Natural killer cell (primary cell): ENCODE measurements around the gene SSBP4. TPM values are rescaled to one million over a fixed set of nuclear protein-coding genes. Genes with fewer than 3 reads are reported as not detected.

Experiments used
- ATAC-seq, 3 donors: fragments of 150-1000 bp in 2 of 3; fragments of 200-7000 bp in 1 of 3; cut with Tn5 transposase; 1 replicate in 1 of 3; 2 replicates in 2 of 3; pipeline ENCODE4 v1.10.0; 2021; ENCODE audit warnings: mild to moderate bottlenecking in 2 of 3, moderate library complexity in 2 of 3
- DNase-seq, 2 donors: peaks; one replicate each; pipeline versions ENCODE4 v3.0.0 to v3.0.0-alpha.2; 2013 to 2021; ENCODE audit warnings: mixed read lengths in 1 of 2
- H3K27ac ChIP-seq: one replicate; pipeline ENCODE4 v1.5.1; 2013; ENCODE audit warnings: mild to moderate bottlenecking, low read length
- H3K27me3 ChIP-seq: one replicate; pipeline ENCODE4 v1.6.1; 2013; ENCODE audit warnings: low read length; ENCODE audit not compliant: control insufficient read depth, insufficient read depth
- H3K36me3 ChIP-seq: one replicate; pipeline ENCODE4 v1.6.1; 2013; ENCODE audit warnings: low read length; ENCODE audit not compliant: control insufficient read depth, insufficient read depth
- H3K4me1 ChIP-seq: one replicate; pipeline ENCODE4 v1.6.1; 2013; ENCODE audit warnings: low read length; ENCODE audit not compliant: control insufficient read depth, insufficient read depth
- H3K4me3 ChIP-seq: one replicate; pipeline ENCODE4 v1.5.1; 2013; ENCODE audit warnings: low read length
- H3K9me3 ChIP-seq: one replicate; pipeline ENCODE4 v1.6.1; 2013; ENCODE audit warnings: low read length; ENCODE audit not compliant: control insufficient read depth, insufficient read depth
- H3K27ac Mint-ChIP-seq, 2 donors: one replicate each; pipeline ENCODE4 v1.8.0; 2022; ENCODE audit warnings: mild to moderate bottlenecking in 2 of 2, mixed read lengths in 2 of 2, moderate library complexity in 1 of 2
- H3K27me3 Mint-ChIP-seq, 2 donors: one replicate each; pipeline ENCODE4 v1.8.0; 2022; ENCODE audit warnings: low read depth in 2 of 2, mixed read lengths in 2 of 2
- H3K36me3 Mint-ChIP-seq: one replicate; pipeline ENCODE4 v1.8.0; 2022; ENCODE audit warnings: mixed read lengths
- H3K4me1 Mint-ChIP-seq, 2 donors: one replicate each; pipeline ENCODE4 v1.8.0; 2022; ENCODE audit warnings: mixed read lengths in 2 of 2
- H3K4me3 Mint-ChIP-seq: one replicate; pipeline ENCODE4 v1.8.0; 2022; ENCODE audit warnings: mild to moderate bottlenecking, moderate library complexity, mixed read lengths
- H3K9me3 Mint-ChIP-seq, 2 donors: one replicate each; pipeline ENCODE4 v1.8.0; 2022; ENCODE audit warnings: mixed read lengths in 2 of 2
- WGBS: methylation state at CpG from one replicate; pipeline ENCODE4 v1.1.7; 2013; ENCODE audit warnings: missing lambda C conversion rate; ENCODE audit not compliant: insufficient coverage; 5-methylcytosine and 5-hydroxymethylcytosine counted together
- intact Hi-C: fragments of 100-400 bp; cut with micrococcal nuclease; formaldehyde crosslinking; loops from one replicate; pipeline ENCODE4 v1.14.2; 2022
- total RNA-seq, 4 donors: library from RNA; stranded (reverse); fragments of 120-200 nt in 1 of 4; gene quantifications; one replicate each; pipeline versions ENCODE4 v1.2.3 to v1.2.4, GENCODE V29; 2013 to 2022
- TF ChIP-seq, protein P1 (sequence below): fragments of 200-600 bp; IDR thresholded peaks from one replicate; pipeline ENCODE4 v1.8.0; 2022; ENCODE audit warnings: antibody characterized with exemption

Gene SSBP4
- total RNA-seq, 3 donors from 2014 or later (not counting 1 experiment from before 2014, with no cell fraction given) = 137 to 169 (median 158) TPM

DNA sequence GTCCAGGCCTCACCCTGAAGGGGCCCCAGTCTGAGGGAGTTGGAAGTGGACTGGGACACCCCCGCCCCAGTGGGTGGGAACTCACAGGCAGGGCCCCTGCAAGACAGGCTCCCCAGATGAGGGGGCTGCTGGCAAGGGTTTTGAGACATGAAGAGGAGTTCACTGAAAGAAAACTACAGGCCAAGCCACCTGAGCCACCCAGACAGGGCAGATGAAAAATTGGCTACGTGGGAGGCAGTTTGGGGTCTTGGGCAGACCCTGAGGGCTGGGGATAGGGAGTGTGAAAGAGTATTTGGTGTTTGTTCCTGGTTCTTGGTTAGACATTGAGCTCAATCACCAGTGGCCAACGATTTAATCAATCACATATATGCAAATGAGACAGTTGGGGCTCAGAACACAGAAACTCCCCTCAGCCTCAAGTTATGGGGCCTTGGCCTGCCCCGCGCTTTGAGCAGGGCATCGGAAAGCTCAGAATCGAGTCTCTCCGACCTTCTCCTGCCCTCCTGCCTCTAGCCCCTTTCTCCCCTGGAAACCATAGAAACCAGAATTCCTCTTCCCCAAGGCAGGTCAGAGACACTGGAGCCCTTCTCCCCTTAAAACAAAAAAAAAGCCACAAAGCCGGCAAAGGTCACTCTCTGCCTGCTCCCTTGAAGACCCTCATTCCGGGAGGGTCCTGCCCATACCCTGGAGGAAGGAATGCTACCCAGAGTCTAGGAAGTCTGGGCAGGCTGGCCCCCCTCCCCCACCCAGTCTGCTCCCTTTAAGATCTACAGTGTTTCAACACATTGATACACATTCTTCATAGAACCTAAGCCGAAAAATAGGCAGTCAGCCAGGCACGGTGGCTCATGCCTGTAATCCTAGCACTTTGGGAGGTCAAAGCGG, 20.1 kb downstream of the SSBP4 start:
- H3K27me3 Mint-ChIP-seq = no peaks in the 10 kb centered on the region
- no peak overlapping the region for H3K4me3 ChIP-seq
- 86% methylated on average over 13 of the region's 13 CpGs for WGBS
- H3K27ac ChIP-seq = no peak overlapping the region
- peaks cover 12% of the 10 kb centered on the region for H3K36me3 ChIP-seq
- H3K27me3 ChIP-seq = no peaks in the 10 kb centered on the region
- H3K4me1 ChIP-seq = peaks cover 44% of the 10 kb centered on the region
- H3K36me3 Mint-ChIP-seq = no peaks in the 10 kb centered on the region
- ATAC-seq (no peak), DNase-seq (peak in 1 of 2 donors; percentile 47)
- H3K27ac Mint-ChIP-seq = peak overlapping the region; percentile 11 to 72
- peaks cover 8% of the 10 kb centered on the region for H3K9me3 ChIP-seq
- peak overlapping the region; percentile 49 for H3K4me3 Mint-ChIP-seq
- intact Hi-C loops = no loop called here
- peaks cover 4% of the 10 kb centered on the region in 2 donors for H3K9me3 Mint-ChIP-seq
- TF ChIP-seq, protein P1, sequence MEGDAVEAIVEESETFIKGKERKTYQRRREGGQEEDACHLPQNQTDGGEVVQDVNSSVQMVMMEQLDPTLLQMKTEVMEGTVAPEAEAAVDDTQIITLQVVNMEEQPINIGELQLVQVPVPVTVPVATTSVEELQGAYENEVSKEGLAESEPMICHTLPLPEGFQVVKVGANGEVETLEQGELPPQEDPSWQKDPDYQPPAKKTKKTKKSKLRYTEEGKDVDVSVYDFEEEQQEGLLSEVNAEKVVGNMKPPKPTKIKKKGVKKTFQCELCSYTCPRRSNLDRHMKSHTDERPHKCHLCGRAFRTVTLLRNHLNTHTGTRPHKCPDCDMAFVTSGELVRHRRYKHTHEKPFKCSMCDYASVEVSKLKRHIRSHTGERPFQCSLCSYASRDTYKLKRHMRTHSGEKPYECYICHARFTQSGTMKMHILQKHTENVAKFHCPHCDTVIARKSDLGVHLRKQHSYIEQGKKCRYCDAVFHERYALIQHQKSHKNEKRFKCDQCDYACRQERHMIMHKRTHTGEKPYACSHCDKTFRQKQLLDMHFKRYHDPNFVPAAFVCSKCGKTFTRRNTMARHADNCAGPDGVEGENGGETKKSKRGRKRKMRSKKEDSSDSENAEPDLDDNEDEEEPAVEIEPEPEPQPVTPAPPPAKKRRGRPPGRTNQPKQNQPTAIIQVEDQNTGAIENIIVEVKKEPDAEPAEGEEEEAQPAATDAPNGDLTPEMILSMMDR = no peak
- H3K4me1 Mint-ChIP-seq = peaks cover 15 to 59% of the 10 kb centered on the region in 2 donors

DNA sequence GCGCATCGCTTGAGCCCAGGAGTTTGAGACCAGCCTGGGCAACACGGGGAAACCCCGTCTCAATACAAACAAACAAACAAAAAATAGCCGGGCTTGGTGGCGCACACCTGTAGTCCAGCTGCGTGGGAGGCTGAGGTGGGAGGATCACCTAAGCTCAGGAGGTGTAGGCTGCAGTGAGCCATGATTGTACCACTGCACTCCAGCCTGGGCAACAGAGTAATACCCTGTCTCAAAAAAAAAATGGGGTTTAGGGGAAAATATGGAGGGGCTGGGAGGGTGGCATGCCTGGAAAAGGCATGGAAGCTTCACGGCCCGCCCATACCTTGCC, 20.7 kb downstream of the SSBP4 start:
- no peaks in the 10 kb centered on the region for H3K27me3 ChIP-seq
- Mint-ChIP-seq H3K9me3 (peaks cover 4% of the 10 kb centered on the region in 2 donors), H3K4me3 (no peak overlapping the region), H3K36me3 (no peaks in the 10 kb centered on the region), H3K27ac (peak overlapping the region; percentile 77 to 98), H3K4me1 (peaks cover 15 to 55% of the 10 kb centered on the region in 2 donors), H3K27me3 (no peaks in the 10 kb centered on the region)
- intact Hi-C loops = no loop called here
- WGBS = 93% methylated on average over 9 of the region's 9 CpGs
- peaks cover 17% of the 10 kb centered on the region for H3K36me3 ChIP-seq
- H3K4me3 ChIP-seq = no peak overlapping the region
- TF ChIP-seq, protein P1 = no peak
- DNase-seq (no peak), ATAC-seq (no peak)
- H3K4me1 ChIP-seq = peaks cover 41% of the 10 kb centered on the region
- H3K9me3 ChIP-seq = peaks cover 8% of the 10 kb centered on the region
- H3K27ac ChIP-seq = no peak overlapping the region

DNA sequence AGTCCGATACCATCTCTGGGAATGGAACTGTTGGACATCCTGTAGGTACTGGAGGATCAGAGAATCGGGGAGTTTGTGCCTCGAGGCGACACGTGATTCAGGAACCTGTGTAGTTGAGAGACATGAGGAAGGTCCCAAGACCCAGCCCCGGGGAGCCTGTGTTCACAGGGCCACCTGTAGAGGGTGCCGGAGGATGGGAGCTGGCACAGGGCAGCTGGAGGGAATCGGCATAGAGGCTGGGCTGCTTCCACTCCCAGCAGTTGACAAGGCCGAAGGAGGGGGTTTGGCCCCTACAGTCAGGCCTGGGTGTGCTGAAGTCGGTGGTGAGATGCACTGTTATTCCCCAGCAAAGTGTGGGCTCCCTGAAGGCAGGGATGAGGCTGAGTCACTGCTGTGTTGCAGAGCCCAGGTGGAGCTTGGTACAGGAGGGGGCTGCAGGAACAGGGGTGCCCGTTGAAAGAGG, 21.2 kb downstream of the SSBP4 start:
- Mint-ChIP-seq H3K4me3 (peak overlapping the region; percentile 14), H3K36me3 (no peaks in the 10 kb centered on the region), H3K27ac (peak overlapping the region; percentile 77 to 98), H3K9me3 (peaks cover 4% of the 10 kb centered on the region in 2 donors), H3K4me1 (peaks cover 15 to 55% of the 10 kb centered on the region in 2 donors), H3K27me3 (no peaks in the 10 kb centered on the region)
- Histone ChIP-seq H3K4me1 (peaks cover 41% of the 10 kb centered on the region), H3K9me3 (peaks cover 8% of the 10 kb centered on the region), H3K27ac (no peak overlapping the region), H3K4me3 (no peak overlapping the region), H3K27me3 (no peaks in the 10 kb centered on the region), H3K36me3 (peaks cover 21% of the 10 kb centered on the region)
- DNase-seq (peak in 1 of 2 donors; percentile 64), ATAC-seq (peak; percentile 5 to 12 (median 6))
- TF ChIP-seq, protein P1 = no peak
- intact Hi-C loops = no loop called here
- 55% methylated on average over 11 of the region's 11 CpGs for WGBS
